K562 (cell line): ENCODE results near the gene TMEM88. TPM values are rescaled to one million over a fixed set of nuclear protein-coding genes. Genes with fewer than 3 reads are reported as not detected.

Experiments
- ARNT ChIP-seq, 2 experiments: fragments of 450-650 bp; IDR thresholded peaks; 2 replicates each; pipeline ENCODE4 v1.6.1; 2016; ENCODE audit warnings: mild to moderate bottlenecking in 1 of 2
- XRCC3 ChIP-seq: fragments of 450-650 bp; IDR thresholded peaks from 2 replicates; pipeline ENCODE4 v1.6.1; 2017; ENCODE audit warnings: mild to moderate bottlenecking, moderate library complexity
- ZNF224 ChIP-seq: sonication (generic); formaldehyde crosslinking; IDR thresholded peaks from 2 replicates; pipeline ENCODE4 v1.8.0; 2022; ENCODE audit warnings: mild to moderate bottlenecking, missing genetic modification reagents
- ZNF282 ChIP-seq: sonication (generic); formaldehyde crosslinking; IDR thresholded peaks from 2 replicates; pipeline ENCODE4 v1.8.1; 2023; ENCODE audit warnings: missing genetic modification reagents
- polyA plus RNA-seq, 8 experiments: library from polyadenylated mRNA; depleted of rRNA in 4 of 8; stranded (reverse) in 5 of 8; unstranded in 3 of 8; fragments of >200 nt; fragmentation: Nextera tagmentation in 2 of 8; fragmentation: Illumina TruSeq in 1 of 8; extraction: Ambion mirVana in 2 of 8; extraction: Trizol in 1 of 8; gene quantifications; 2 replicates each; pipeline versions ENCODE4 v1.2.1 to v1.2.3, GENCODE V29; 2011 to 2014; ENCODE audit warnings: inconsistent platforms in 1 of 8, missing spikeins in 1 of 8
- total RNA-seq, 7 experiments: library from RNA; depleted of rRNA in 6 of 7; stranded (reverse); fragments of >200 nt in 6 of 7; fragmentation: Illumina TruSeq in 2 of 7; extraction: Trizol in 2 of 7; gene quantifications; 2 replicates each; pipeline versions ENCODE4 v1.2.1 to v1.2.3, GENCODE V29; 2011 to 2021; ENCODE audit warnings: low replicate concordance in 1 of 7
- TF ChIP-seq, protein P1 (sequence below): sonication (generic); formaldehyde crosslinking; IDR thresholded peaks from 2 replicates; pipeline ENCODE4 v1.5.0; 2020; ENCODE audit warnings: missing genetic modification reagents
- TF ChIP-seq, protein P2 (sequence below), 2 experiments: IDR thresholded peaks; 2 replicates each; pipeline ENCODE4 v1.6.1; 2011; ENCODE audit warnings: borderline replicate concordance in 1 of 2, control low read depth in 1 of 2, low read depth in 1 of 2, low read length in 1 of 2, mild to moderate bottlenecking in 1 of 2, mixed read lengths in 1 of 2, moderate library complexity in 1 of 2; ENCODE audit not compliant: insufficient read depth in 1 of 2, insufficient read length in 1 of 2, poor library complexity in 1 of 2, severe bottlenecking in 1 of 2; ENCODE audit errors: extremely low read depth in 1 of 2
- TF ChIP-seq, protein P3 (sequence below): sonication (generic); formaldehyde crosslinking; IDR thresholded peaks from 2 replicates; pipeline ENCODE4 v1.8.0; 2023; ENCODE audit warnings: mild to moderate bottlenecking, missing genetic modification reagents
- TF ChIP-seq, protein P4 (sequence below): sonication (generic); formaldehyde crosslinking; IDR thresholded peaks from 2 replicates; pipeline ENCODE4 v1.8.1; 2023; ENCODE audit warnings: mild to moderate bottlenecking, missing genetic modification reagents
- TF ChIP-seq, protein P5 (sequence below): sonication (generic); formaldehyde crosslinking; IDR thresholded peaks from 2 replicates; pipeline ENCODE4 v1.8.0; 2022; ENCODE audit warnings: mild to moderate bottlenecking, missing genetic modification reagents

The TMEM88 gene
- total and polyA plus RNA-seq, 9 of the 15 experiments (the other 6 are each of a cell fraction or from before 2014, with no cell fraction given) = 0.10 to 1.4 (median 0.36) TPM; not detected in 3

DNA sequence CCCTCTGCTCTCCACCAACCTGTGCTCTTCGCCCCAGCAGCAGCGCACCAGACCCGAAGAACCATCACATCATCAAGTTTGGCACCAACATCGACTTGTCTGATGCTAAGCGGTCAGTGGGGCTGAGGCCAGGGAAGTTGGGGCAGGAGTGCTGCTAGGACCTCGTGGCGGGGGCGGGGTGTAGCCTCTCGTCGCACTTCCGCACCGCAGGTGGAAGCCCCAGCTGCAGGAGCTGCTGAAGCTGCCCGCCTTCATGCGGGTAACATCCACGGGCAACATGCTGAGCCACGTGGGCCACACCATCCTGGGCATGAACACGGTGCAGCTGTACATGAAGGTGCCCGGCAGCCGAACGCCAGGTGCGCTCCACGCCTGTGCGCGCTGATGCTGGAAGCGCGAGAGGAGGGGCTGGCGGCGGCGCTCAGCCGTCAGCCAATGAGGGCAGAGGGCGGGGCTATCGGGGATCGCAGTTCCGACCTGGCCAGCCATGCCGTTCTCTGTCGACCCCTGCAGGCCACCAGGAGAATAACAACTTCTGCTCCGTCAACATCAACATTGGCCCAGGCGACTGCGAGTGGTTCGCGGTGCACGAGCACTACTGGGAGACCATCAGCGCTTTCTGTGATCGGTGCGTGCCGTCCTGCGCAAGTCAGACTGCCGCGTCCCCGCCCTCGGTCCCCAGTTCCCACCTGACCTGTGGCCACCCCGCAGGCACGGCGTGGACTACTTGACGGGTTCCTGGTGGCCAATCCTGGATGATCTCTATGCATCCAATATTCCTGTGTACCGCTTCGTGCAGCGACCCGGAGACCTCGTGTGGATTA is 3.2 kb upstream of the TMEM88 start (continued):
- TF ChIP-seq XRCC3 (no peak), ARNT (IDR thresholded peaks at IDR 0.05) (no peak), ZNF224 (CRISPR knock-in tag) (no peak), ZNF282 (no peak)
- TF ChIP-seq, protein P1, sequence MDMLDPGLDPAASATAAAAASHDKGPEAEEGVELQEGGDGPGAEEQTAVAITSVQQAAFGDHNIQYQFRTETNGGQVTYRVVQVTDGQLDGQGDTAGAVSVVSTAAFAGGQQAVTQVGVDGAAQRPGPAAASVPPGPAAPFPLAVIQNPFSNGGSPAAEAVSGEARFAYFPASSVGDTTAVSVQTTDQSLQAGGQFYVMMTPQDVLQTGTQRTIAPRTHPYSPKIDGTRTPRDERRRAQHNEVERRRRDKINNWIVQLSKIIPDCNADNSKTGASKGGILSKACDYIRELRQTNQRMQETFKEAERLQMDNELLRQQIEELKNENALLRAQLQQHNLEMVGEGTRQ = no peak
- TF ChIP-seq, protein P2, sequence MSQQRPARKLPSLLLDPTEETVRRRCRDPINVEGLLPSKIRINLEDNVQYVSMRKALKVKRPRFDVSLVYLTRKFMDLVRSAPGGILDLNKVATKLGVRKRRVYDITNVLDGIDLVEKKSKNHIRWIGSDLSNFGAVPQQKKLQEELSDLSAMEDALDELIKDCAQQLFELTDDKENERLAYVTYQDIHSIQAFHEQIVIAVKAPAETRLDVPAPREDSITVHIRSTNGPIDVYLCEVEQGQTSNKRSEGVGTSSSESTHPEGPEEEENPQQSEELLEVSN (IDR thresholded peaks at IDR 0.05; ENCODE audit: borderline replicate concordance in 1 of 2, extremely low read depth in 1 of 2, insufficient read depth in 1 of 2, insufficient read length in 1 of 2, low read depth in 1 of 2, low read length in 1 of 2, poor library complexity in 1 of 2, severe bottlenecking in 1 of 2) = no peak
- TF ChIP-seq, protein P3, sequence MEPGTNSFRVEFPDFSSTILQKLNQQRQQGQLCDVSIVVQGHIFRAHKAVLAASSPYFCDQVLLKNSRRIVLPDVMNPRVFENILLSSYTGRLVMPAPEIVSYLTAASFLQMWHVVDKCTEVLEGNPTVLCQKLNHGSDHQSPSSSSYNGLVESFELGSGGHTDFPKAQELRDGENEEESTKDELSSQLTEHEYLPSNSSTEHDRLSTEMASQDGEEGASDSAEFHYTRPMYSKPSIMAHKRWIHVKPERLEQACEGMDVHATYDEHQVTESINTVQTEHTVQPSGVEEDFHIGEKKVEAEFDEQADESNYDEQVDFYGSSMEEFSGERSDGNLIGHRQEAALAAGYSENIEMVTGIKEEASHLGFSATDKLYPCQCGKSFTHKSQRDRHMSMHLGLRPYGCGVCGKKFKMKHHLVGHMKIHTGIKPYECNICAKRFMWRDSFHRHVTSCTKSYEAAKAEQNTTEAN (CRISPR knock-in tag) = no peak
- TF ChIP-seq, protein P4, sequence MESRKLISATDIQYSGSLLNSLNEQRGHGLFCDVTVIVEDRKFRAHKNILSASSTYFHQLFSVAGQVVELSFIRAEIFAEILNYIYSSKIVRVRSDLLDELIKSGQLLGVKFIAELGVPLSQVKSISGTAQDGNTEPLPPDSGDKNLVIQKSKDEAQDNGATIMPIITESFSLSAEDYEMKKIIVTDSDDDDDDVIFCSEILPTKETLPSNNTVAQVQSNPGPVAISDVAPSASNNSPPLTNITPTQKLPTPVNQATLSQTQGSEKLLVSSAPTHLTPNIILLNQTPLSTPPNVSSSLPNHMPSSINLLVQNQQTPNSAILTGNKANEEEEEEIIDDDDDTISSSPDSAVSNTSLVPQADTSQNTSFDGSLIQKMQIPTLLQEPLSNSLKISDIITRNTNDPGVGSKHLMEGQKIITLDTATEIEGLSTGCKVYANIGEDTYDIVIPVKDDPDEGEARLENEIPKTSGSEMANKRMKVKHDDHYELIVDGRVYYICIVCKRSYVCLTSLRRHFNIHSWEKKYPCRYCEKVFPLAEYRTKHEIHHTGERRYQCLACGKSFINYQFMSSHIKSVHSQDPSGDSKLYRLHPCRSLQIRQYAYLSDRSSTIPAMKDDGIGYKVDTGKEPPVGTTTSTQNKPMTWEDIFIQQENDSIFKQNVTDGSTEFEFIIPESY = peak; percentile 100
- TF ChIP-seq, protein P5, sequence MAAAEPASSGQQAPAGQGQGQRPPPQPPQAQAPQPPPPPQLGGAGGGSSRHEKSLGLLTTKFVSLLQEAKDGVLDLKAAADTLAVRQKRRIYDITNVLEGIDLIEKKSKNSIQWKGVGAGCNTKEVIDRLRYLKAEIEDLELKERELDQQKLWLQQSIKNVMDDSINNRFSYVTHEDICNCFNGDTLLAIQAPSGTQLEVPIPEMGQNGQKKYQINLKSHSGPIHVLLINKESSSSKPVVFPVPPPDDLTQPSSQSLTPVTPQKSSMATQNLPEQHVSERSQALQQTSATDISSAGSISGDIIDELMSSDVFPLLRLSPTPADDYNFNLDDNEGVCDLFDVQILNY = no peak
- TF ChIP-seq, all 486 proteins: peak for 31
